OCI-LY7 (cell line): ENCODE measurements around the gene SPATS2L. TPM values are rescaled to one million over a fixed set of nuclear protein-coding genes. Genes with fewer than 3 reads are reported as not detected.

ENCODE experiments used
- BruUV-seq: library from RNA; stranded (reverse); fragments of 400-500 nt; replicated peaks from 2 replicates; lab custom pipeline; 2021; lab: Mats Ljungman, UMichigan
- CTCF ChIA-PET: fragments of 300-600 bp; sonication (Branson Sonifier 250); formaldehyde crosslinking; loops from one replicate; lab custom pipeline; 2022; ENCODE audit warnings: antibody characterized with exemption; ENCODE audit not compliant: unreplicated experiment; lab: Charles Lee
- POLR2A ChIA-PET: fragments of 300-600 bp; sonication (Branson Sonifier 250); formaldehyde crosslinking; loops from one replicate; lab custom pipeline; 2022; ENCODE audit warnings: antibody characterized with exemption; lab: Charles Lee
- DNase-seq: peaks from one replicate; pipeline ENCODE4 v3.0.0-alpha.2; 2015; ENCODE audit warnings: low spot score
- H2AFZ ChIP-seq: fragments of 200-600 bp; sonication (generic), shearing (Covaris generic); 2 replicates; pipeline ENCODE4 v1.6.1; 2014; ENCODE audit warnings: mild to moderate bottlenecking, antibody characterized with exemption, low read length, moderate library complexity
- H3K27ac ChIP-seq: fragments of 200-600 bp; sonication (generic); 2 replicates; pipeline ENCODE4 v1.5.1; 2014; ENCODE audit warnings: mixed run types, low read depth, mild to moderate bottlenecking, moderate library complexity, low read length, inconsistent platforms; ENCODE audit not compliant: poor library complexity, severe bottlenecking
- H3K36me3 ChIP-seq: fragments of 200-600 bp; sonication (generic); 2 replicates; pipeline ENCODE4 v1.6.1; 2014; ENCODE audit warnings: mild to moderate bottlenecking, antibody characterized with exemption, low read length, moderate library complexity, mixed read lengths; ENCODE audit not compliant: insufficient read depth
- H3K4me1 ChIP-seq: fragments of 200-600 bp; sonication (generic); 2 replicates; pipeline ENCODE4 v1.5.1; 2014; ENCODE audit warnings: mild to moderate bottlenecking, low read length; ENCODE audit not compliant: insufficient read depth, poor library complexity, severe bottlenecking
- H3K4me2 ChIP-seq: fragments of 200-600 bp; sonication (generic); 2 replicates; pipeline ENCODE4 v1.6.1; 2014; ENCODE audit warnings: mild to moderate bottlenecking, low read length
- H3K4me3 ChIP-seq: fragments of 200-600 bp; sonication (generic); 2 replicates; pipeline ENCODE4 v1.5.1; 2014; ENCODE audit warnings: mild to moderate bottlenecking, low read depth, low read length; ENCODE audit not compliant: poor library complexity, severe bottlenecking
- H3K79me2 ChIP-seq: fragments of 200-600 bp; sonication (generic); 2 replicates; pipeline ENCODE4 v1.6.1; 2016; ENCODE audit warnings: low read depth, mild to moderate bottlenecking, low read length, moderate library complexity, mixed read lengths; ENCODE audit not compliant: insufficient read depth
- H3K9me2 ChIP-seq: fragments of 200-600 bp; sonication (generic); 2 replicates; pipeline ENCODE4 v1.6.1; 2016; ENCODE audit warnings: mild to moderate bottlenecking, low read length, mixed read lengths; ENCODE audit not compliant: insufficient read depth
- H3K9me3 ChIP-seq: fragments of 200-600 bp; sonication (generic); 2 replicates; pipeline ENCODE4 v1.6.1; 2014; ENCODE audit warnings: mild to moderate bottlenecking, mixed run types, low read length, mixed read lengths
- H4K20me1 ChIP-seq: fragments of 200-600 bp; sonication (generic); 2 replicates; pipeline ENCODE4 v1.6.1; 2014; ENCODE audit warnings: mild to moderate bottlenecking, antibody characterized with exemption, low read length, moderate library complexity, mixed read lengths; ENCODE audit not compliant: insufficient read depth
- CTCF ChIP-seq: fragments of 200-600 bp; sonication (generic); conservative IDR thresholded peaks from 2 replicates; pipeline ENCODE4 v1.5.1; 2014; ENCODE audit warnings: mild to moderate bottlenecking, antibody characterized with exemption, low read length, moderate library complexity, mixed read lengths
- EZH2phosphoT487 ChIP-seq: fragments of 200-600 bp; sonication (generic); IDR thresholded peaks from 2 replicates; pipeline ENCODE4 v1.6.1; 2018; ENCODE audit warnings: low read depth, borderline replicate concordance, mild to moderate bottlenecking, mixed run types, antibody characterized with exemption, low read length, moderate library complexity, mixed read lengths
- intact Hi-C: fragments of 100-400 bp; cut with micrococcal nuclease; formaldehyde crosslinking; loops from one replicate; pipeline ENCODE4 v1.10.0; 2022; ENCODE audit not compliant: unreplicated experiment
- total RNA-seq, 2 experiments: library from RNA; depleted of rRNA in 1 of 2; stranded (reverse); fragments of >200 nt in 1 of 2; shearing (Covaris generic) in 1 of 2; gene quantifications; 2 replicates each; pipeline ENCODE4 v1.2.3, GENCODE V29; 2014 to 2022

SPATS2L gene
- total RNA-seq, 2 experiments from 2014 or later = 3.1 to 5.2 TPM

GRCh38 chr2:200298816-200299215 lies 7.7 kb upstream of the SPATS2L start:
- Histone ChIP-seq H3K4me2 (no peak overlapping the region), H3K9me2 (no peaks in the 10 kb centered on the region), H3K79me2 (no peaks in the 10 kb centered on the region), H3K36me3 (no peaks in the 10 kb centered on the region), H2AFZ (no peak overlapping the region), H3K27ac (no peak overlapping the region), H4K20me1 (no peaks in the 10 kb centered on the region), H3K9me3 (no peaks in the 10 kb centered on the region), H3K4me3 (no peak overlapping the region), H3K4me1 (no peaks in the 10 kb centered on the region)
- intact Hi-C loops = loop anchor here (5.0 kb wide), 1 partner anchor 267 kb away; no protein-coding TSS in a partner anchor
- ChIA-PET POLR2A (no interaction called here), CTCF (no interaction called here)
- BruUV-seq = no TSS peak
- TF ChIP-seq CTCF (no peak), EZH2phosphoT487 (no peak)
- DNase-seq = no peak

GRCh38 chr2:200300065-200300464 lies 6.4 kb upstream of the SPATS2L start:
- ChIA-PET CTCF (no interaction called here), POLR2A (interaction anchor here (0.7 kb wide), 1 partner anchor 665 kb away, joined by 3 read pairs; no protein-coding TSS in a partner anchor)
- H3K4me2 ChIP-seq = no peak overlapping the region
- H3K79me2 ChIP-seq = no peaks in the 10 kb centered on the region
- H3K36me3 ChIP-seq = no peaks in the 10 kb centered on the region
- H3K27ac ChIP-seq = no peak overlapping the region
- H2AFZ ChIP-seq = no peak overlapping the region
- H3K9me2 ChIP-seq = no peaks in the 10 kb centered on the region
- no peak for DNase-seq
- H4K20me1 ChIP-seq = no peaks in the 10 kb centered on the region
- BruUV-seq = no TSS peak
- H3K9me3 ChIP-seq = no peaks in the 10 kb centered on the region
- TF ChIP-seq EZH2phosphoT487 (no peak), CTCF (no peak)
- H3K4me1 ChIP-seq = no peaks in the 10 kb centered on the region
- intact Hi-C loops = loop anchor here (10.0 kb wide), 1 partner anchor 405 kb away; no protein-coding TSS in a partner anchor
- H3K4me3 ChIP-seq = no peak overlapping the region

- CTCF ChIA-PET = no interaction called here
These were observed 5.7 kb upstream of the SPATS2L start for GRCh38 chr2:200300638-200301314.

More at GRCh38 chr2:200300638-200301314, 5.7 kb upstream of the SPATS2L start:
- Histone ChIP-seq H3K79me2 (no peaks in the 10 kb centered on the region), H3K4me1 (no peaks in the 10 kb centered on the region), H3K4me3 (no peak overlapping the region), H3K4me2 (no peak overlapping the region), H3K36me3 (no peaks in the 10 kb centered on the region), H4K20me1 (no peaks in the 10 kb centered on the region), H3K27ac (no peak overlapping the region), H3K9me2 (no peaks in the 10 kb centered on the region), H2AFZ (no peak overlapping the region), H3K9me3 (no peaks in the 10 kb centered on the region)
- DNase-seq = no peak
- no peak for TF ChIP-seq EZH2phosphoT487
- no peak for TF ChIP-seq CTCF
- POLR2A ChIA-PET = no interaction called here
- BruUV-seq = no TSS peak
- intact Hi-C loops = loop anchor here (10.0 kb wide), 1 partner anchor 404 kb away; no protein-coding TSS in a partner anchor
